CD4-positive, alpha-beta T cell treated with Interleukin-17A for 4 hours (primary cell): ENCODE data around the gene PTMS.

Source experiments
- DNase-seq: peaks from one replicate; pipeline ENCODE4 v3.0.0-alpha.2; 2020; ENCODE audit warnings: mixed read lengths

PTMS gene

DNA sequence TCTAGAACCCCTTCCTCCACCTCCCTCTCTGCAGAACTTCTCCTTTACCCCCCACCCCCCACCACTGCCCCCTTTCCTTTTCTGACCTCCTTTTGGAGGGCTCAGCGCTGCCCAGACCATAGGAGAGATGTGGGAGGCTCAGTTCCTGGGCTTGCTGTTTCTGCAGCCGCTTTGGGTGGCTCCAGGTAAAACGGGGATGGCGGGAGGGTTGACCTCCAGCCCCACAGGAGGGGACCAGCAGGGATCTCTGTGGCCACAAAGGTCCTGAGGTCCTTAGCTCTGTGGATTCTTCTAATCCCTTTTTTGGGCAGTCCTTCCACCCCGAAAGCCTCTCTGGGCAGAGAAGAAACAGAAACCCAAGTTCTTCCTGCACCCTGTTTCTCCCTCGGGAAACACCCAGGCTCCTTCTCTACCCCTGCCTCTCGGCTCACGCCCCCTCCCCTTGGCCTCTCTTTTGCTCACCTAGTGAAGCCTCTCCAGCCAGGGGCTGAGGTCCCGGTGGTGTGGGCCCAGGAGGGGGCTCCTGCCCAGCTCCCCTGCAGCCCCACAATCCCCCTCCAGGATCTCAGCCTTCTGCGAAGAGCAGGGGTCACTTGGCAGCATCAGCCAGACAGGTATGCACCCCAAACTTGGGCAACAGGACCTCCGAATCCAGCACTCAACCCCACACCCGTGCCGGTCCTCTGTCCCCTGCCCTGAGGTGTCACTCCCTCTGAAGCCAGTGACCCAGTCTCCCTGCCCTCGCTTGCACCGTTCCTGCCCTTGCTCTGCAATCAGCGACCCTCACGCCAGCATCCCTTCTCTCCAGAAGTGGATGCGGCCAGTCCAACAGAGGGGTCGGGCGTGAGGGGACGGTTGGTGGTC is 6.8 kb downstream of the PTMS start:
- DNase-seq, result no peak

DNA sequence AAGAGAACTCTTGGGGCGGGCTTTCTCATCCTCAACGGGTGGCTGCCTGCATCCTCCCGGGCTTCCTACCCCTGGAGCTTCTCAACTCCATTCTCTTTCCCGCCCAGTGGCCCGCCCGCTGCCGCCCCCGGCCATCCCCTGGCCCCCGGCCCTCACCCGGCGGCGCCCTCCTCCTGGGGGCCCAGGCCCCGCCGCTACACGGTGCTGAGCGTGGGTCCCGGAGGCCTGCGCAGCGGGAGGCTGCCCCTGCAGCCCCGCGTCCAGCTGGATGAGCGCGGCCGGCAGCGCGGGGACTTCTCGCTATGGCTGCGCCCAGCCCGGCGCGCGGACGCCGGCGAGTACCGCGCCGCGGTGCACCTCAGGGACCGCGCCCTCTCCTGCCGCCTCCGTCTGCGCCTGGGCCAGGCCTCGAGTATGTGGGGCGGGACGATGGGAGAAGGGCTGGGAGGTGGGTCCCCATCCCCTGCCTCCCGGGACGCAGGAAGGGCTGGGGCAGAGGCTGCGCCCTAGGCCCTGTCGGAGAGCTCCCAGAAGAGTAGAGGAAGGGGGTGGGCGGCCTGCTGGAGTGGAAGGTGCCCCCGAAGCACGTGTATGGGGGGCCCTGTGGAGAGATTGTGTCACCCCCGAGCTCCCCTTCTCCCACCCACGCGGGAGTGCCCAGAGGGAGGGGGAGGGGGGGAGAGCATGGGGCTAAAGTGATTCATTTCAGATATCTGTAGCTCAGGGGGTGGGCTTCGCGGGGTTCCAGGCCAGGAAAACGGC is 7.6 kb downstream of the PTMS start:
- peak; percentile 33 for DNase-seq

DNA sequence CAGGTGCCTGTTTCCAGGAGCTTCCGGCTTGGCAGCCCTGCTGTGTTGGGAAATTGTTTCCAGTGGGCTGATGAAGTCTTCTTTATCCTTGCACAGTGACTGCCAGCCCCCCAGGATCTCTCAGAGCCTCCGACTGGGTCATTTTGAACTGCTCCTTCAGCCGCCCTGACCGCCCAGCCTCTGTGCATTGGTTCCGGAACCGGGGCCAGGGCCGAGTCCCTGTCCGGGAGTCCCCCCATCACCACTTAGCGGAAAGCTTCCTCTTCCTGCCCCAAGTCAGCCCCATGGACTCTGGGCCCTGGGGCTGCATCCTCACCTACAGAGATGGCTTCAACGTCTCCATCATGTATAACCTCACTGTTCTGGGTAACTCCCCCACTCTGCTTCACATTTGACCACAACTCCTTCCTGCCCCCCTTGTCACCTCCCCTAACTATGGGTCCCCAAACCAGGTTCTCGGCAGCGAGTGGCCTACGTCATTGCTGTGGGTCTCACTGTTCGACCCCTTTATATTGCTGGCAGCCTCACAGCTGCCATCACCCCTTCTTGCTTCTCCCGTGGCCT is 8.4 kb downstream of the PTMS start:
- DNase-seq, result no peak

DNA sequence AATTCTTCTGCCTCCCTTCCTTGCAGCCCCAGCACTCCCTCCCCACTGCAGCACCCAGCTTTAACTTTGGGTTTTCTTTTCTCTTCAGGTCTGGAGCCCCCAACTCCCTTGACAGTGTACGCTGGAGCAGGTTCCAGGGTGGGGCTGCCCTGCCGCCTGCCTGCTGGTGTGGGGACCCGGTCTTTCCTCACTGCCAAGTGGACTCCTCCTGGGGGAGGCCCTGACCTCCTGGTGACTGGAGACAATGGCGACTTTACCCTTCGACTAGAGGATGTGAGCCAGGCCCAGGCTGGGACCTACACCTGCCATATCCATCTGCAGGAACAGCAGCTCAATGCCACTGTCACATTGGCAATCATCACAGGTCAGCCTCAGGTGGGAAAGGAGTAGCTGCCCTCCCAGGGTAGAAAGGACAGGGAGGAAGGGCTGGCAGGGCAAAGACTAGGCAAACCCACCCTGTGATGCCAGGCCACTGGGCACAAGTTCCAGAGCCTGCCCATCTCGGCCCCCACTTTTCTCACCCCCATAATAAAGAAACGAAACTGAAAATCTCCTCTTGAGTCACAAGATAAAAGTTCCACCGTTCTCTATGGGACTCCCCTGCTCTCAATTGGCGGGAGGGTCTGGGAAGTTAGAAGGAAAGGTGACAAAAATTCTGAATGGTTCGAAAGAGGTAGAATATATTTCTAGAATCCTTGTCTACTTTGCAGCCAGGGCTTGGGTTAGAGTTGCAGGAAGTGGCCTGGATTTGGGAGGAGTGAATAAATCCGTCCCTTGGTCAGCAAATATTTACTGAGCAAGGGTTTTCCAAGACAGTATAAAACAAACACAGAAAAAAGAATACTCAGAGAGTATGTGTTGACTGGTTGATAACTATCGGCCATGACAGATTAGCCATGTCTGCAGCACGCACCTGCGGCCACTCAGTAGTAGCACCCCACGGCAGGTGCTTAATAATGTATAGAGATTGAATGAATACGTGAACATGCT is 9.3 kb downstream of the PTMS start:
- DNase-seq, result no peak

DNA sequence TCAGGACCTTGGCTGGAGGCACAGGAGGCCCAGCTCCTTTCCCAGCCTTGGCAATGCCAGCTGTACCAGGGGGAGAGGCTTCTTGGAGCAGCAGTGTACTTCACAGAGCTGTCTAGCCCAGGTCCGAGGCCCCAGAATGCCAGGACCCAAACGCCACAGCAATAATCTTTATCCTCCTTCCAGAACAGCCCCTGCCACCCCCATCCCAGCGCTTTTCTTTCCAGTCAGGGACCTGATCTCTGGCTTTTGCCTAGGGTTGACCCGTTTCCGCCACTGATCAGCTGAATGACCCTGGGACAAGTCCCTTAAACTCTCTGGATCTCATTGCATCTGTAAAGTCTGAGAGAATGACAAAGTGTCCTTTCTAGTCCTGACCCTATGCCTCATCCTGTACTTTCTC is 11.2 kb downstream of the PTMS start:
- DNase-seq, result no peak

DNA sequence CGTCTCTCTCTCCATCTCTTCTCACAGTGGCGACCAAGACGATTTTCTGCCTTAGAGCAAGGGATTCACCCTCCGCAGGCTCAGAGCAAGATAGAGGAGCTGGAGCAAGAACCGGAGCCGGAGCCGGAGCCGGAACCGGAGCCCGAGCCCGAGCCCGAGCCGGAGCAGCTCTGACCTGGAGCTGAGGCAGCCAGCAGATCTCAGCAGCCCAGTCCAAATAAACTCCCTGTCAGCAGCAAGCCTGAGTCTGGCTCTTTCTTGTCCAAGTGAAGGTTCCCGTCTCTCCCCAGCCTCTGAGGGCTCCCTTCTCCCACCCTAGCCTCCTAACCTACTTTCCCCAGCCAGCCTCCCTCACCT is 12.0 kb downstream of the PTMS start:
- DNase-seq, result no peak

DNA sequence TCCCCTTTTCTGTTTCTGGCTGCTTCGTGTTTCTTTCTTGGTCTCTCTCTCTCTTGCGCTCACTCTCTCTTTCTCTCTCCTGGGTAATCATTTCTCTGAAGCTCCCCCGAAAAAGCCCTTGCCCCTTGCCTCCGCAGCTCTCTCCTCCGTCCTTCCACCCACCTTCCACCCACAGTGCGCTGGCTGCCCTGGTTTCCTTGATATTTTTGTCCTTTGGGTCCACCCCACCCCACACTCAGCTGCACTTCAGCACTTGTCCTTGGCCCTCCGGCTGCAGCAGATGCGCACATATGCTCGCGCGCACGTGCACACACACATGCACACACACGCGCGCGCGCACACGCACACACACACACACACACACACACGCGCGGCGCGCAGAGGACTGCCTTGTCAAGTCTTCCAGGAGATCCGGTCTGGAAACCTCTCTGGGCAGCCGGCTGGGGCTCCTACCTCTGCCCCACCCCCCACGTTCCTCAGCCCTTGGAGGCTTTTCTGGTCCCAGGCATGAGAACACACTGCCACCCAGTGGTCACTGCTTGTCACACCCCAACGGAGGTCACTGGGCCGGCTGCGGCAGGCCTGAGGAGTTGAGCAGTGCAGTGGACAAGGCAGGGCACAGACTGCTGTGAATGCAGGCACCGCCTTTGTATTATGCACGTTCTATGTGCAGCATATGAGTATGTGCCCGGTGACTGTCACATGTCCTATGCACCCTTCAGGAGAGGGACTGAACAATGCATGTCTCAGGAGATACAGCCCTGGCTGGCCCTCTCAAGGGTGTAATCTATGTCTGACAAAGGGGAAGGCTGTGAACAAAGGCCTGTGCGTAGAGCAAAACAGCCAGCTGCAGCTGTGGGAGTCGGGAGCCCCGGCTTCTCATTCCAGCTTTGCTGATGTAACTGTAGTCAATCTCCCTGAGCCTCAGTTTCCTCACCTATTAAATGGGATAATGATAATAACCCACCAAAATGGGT is 12.7 kb downstream of the PTMS start:
- peak; percentile 93 for DNase-seq

DNA sequence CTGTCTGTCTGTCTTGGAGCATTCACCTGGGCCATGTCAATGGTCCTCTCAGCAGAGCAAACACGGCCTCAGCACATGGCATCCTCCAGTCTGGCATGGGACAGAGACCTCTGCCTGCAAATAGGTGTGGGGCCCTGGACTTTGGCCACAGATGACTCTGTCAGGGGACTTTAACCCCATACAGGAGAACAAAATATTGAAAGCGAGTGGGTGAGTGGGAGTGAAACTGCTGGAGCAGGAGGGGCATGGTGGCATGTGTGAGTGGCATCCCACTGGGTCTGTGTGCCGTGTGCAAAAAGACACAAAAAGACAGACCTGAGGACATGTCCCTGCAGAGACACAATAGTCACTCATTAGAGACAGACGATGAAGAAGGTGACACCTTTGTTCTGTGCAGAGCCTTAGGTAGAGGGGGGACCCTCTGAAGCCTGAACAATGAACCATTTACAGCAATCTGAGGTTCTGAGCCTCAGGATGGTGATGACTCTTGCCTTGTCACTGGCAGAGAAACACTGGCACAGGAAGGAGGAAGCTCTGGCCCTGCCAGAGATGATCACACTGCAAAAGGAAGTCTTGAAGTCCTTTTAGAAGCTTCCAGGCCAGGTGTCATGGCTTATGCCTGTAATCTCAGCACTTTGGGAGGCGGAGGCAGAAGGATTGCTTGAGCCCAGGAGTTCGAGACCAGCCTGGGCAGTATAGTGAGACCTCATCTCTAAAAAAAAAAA is 13.7 kb downstream of the PTMS start:
- DNase-seq, result no peak

DNA sequence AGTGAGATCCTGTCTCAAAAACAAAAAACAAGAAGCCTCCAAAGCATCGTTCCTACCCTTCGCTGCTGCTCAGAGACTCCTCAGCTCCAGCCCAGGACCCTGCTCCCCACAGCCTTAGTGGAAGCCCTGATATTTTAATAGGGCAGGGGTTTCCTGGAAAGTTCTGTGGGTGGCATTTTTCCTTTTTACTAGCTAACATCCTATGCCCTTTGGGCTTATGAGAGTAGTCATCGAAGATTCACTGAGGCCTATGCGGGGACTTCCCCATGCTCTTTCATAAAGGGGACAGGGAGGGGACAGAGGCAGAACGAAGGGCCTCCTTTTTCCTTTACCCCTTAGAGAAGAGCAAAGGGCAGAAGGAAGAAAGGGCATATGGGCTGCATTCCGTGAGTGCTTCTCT is 14.4 kb downstream of the PTMS start:
- no peak for DNase-seq

DNA sequence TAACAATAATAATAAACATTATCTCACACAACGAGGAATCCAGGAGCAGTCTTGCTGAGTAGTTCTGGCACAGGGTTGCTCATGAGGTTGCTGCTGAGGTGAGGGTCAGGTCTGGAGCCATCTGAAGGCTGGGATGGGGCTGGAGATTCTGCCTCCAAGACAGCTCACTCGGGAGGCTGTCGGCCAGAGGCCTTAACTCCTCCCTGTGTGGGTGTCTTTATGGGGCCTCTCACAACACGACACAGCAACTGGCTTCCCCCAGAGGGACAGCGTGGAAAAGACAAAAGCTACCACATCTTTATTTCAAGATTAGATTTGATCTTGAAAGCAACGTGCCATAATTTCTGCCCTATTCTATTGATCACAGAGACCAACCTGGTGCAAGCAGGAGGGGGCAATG is 16.0 kb downstream of the PTMS start:
- DNase-seq, result no peak

DNA sequence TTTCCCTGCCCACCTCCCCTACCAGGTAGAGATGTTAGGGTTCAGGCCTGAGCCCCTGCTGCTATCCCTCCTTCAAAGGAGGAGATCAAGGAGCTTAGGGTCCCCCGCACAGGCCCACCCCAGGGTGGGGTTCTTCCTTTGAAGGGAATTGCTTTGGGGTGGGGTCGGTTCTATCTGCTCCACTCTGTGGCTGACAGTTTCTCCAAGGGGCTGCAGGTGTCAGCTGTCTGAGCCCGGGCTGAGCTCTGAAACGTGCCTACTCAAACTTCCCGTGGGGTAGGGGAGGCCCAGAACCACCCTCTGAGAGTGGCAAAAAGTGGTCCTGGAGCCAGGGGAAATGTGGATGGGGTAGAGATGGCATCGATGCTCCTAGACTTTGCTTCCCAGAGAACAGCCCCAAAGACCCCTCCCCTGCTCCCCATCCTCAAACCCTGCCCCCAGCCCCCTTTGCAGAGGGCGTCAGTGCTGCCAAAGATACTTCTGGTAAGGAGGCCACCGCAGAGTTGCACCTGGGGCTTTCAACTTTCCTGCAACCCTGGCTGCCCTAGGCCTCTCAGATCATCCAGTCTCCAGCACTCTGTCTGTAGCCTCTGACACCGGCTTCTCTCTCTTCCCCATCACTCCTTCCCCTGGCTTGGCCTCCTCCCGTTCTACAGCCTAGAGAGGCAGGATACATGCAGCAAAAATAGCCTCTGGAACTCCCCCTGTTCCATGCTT is 16.8 kb downstream of the PTMS start:
- peak; percentile 42 for DNase-seq

DNA sequence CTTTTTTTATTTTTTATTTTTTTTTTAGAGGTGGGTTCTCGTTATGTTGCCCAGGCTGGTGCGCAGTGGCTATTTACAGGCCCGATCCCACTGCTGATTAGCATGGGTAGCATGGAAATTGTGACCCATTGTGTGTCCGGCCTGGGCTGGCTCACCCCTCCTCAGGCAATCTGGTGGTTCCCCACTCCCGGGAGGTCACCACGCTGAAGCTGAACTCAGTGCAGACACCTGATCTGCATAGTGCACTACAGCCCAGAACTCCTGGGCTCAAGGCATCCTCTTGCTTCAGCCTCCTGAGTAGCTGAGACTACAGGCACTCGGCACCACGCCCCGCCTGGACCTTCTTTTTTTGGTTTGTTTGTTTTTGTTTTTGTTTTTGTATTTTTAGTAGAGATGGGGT is 17.7 kb downstream of the PTMS start:
- DNase-seq, result no peak

DNA sequence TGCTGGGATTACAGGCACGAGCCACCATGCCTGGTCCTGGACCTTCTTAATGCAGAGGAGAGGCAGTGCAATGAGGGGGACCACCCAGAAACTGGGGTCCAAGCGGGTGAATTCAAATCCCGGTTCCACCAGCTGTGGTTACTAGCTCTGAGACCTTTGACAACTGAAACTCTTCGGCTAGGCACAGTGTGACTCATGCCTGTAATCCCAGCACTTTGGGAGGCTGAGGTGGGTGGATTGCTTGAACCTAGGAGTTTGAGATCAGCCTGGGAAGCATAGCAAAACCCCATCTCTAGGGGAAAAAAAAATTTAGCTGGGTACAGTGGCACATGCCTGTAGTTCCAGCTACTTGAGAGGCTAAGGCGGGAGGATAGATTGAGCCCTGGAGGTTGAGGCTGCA is 18.1 kb downstream of the PTMS start:
- no peak for DNase-seq

DNA sequence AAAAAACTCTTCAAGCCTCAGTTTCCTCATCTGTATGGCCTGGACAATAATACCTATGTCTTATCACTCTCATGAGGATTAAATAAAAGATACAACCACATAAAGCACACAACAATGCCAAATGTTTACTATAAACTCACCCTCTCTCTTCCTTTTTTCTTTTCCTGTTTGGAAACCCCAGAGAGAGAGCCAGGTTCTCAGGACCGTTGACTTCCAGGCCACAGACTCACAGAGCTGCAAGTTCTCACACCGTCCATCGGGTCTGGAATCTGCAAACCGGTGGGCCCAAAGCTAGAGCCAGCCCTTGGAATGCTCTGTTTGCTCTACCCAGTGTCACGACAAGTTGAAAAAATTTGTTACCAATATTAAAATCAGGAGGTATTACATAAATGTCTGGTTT is 18.6 kb downstream of the PTMS start:
- DNase-seq, result no peak

DNA sequence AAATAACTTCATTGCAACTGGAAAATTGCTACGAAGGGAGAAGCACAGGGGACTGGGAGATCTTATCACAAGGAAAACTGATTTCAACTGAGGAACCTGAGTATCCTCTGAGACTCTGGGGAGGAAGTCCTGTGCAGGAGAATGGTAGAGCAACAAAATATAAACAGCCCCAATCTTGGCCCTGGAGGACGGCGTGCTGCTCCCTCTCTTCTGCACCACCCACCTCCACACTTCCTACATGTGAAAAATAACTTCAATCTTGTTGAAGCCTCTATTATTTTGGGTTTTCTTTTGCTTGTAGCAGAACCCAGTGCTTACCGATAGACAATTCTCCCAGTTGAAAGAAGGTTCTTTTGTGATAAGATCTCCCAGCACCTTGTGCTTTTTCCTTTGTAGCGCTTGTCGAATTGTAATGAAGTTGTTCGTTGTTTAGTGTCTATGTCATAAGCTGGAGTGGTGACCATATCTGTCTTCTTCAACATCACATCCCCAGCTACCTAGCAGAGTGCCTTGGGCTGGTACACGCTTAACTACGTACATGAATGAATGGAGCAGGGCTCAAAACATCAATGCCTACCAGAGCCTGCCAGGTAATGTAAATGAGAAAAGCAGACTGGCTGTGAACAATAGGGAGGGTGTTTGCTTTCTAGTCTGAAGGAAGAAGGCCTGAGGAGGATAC is 20.4 kb downstream of the PTMS start:
- DNase-seq, result peak; percentile 42

DNA sequence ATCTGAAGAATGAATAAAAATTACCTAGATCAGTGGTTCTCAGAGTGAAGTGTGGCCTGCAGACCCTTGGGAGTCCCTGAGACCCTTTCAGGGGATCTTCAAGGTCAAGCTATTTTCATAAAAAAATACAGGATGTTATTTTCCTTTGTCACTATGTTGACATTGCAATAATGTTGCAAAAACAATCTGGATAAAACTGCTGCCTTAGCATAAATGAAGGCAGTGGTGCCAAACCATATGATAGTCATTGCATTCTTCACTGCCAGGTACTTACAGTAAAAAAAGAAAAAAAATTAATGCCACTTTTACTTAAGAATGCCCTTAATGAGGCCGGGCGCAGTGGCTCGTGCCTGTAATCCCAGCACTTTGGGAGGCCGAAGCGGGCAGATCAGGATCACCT is 21.1 kb downstream of the PTMS start:
- DNase-seq, result no peak

DNA sequence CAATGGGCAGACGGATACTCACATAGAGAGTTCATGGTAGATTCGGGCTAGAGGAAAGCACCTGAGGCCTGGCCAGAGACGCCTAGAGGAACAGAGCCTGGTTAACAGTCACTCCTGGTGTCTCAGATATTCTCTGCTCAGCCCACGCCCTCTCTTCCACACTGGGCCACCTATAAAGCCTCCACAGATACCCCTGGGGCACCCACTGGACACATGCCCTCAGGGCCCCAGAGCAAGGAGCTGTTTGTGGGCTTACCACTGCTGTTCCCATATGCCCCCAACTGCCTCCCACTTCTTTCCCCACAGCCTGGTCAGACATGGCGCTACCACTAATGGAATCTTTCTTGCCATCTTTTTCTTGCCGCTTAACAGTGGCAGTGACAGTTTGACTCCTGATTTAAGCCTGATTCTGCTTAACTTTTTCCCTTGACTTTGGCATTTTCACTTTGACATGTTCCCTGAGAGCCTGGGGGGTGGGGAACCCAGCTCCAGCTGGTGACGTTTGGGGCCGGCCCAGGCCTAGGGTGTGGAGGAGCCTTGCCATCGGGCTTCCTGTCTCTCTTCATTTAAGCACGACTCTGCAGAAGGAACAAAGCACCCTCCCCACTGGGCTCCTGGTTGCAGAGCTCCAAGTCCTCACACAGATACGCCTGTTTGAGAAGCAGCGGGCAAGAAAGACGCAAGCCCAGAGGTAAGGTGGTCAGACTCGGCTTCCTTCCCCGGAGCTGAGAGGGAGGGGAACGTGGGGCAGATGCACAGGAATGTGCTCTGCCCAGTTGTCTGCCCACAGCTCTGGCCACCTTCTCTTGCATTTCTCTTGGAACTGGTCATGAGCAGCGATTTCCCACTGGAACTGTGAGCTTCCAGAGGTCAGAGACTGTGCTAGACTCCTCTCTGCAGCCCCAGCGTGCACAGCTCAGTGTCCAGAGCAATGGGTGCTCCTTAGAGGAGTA is 23.1 kb downstream of the PTMS start, which contains the start of gene CD4:
Gene CD4 (plus strand): TSS at position 557 of the 953 bp plus-strand sequence. CDS start 10,611 bp downstream, outside the sequence.
- DNase-seq, result peak; percentile 88

DNA sequence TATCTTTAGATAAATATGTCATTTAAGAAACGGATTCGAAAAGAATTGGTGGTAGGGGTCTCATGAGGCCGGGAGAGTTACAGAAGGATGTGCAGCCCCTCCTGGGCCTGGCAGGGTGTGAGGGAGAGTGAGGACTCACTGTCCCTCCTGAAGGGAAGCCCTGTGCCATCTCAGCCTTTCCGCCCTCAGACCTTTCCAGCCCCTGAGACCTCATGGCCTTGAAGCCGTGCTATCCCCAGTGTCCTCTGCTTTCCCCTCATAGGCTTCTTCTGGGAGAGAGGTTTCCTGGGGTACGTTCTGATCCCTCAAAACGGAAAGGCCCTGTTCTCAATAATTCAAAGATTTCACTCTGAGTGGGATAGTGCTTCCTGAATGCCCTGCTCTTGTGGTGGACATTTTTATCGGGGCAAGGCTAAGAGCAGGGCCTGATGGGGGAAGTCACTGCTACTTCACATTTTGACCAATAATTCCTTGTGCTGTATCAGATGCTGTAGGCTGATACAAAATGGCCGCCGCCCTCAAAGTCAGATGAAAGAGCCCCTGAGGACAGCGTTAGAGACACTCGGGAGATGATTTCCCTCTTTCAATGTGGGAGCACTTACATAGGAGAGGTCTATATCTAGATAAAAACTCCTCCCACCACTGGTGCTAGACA is 24.5 kb downstream of the PTMS start:
- peak; percentile 63 for DNase-seq
